GM12873 (cell line): ENCODE data around the gene ARMH4.

Experiments
- TF ChIP-seq, protein P1 (sequence below): IDR thresholded peaks from 2 replicates; pipeline ENCODE4 v1.5.1; 2012; ENCODE audit warnings: low read depth, mild to moderate bottlenecking, moderate library complexity, low read length, control low read depth; ENCODE audit not compliant: insufficient read depth; ENCODE audit errors: missing control alignments

The ARMH4 gene

DNA sequence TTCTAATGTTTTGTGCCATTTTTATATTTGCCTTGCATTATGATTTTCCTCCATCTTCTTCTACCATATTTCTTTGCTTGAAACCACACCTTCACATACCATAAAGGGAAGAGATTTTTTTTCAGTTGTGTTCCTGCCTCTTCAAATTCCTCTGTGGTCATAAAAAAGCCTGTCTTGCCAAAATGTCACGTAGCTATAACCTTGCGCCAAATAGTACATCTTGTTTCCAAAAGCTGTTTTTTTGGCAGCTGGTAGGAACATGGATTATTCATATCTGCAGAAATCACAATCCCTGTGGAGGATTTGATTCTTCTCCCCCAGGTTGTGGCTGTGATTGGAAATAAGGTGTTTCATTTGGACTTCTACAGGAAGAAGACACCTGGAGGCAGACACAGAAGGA is 152.5 kb downstream of the ARMH4 start:
- TF ChIP-seq, protein P1, sequence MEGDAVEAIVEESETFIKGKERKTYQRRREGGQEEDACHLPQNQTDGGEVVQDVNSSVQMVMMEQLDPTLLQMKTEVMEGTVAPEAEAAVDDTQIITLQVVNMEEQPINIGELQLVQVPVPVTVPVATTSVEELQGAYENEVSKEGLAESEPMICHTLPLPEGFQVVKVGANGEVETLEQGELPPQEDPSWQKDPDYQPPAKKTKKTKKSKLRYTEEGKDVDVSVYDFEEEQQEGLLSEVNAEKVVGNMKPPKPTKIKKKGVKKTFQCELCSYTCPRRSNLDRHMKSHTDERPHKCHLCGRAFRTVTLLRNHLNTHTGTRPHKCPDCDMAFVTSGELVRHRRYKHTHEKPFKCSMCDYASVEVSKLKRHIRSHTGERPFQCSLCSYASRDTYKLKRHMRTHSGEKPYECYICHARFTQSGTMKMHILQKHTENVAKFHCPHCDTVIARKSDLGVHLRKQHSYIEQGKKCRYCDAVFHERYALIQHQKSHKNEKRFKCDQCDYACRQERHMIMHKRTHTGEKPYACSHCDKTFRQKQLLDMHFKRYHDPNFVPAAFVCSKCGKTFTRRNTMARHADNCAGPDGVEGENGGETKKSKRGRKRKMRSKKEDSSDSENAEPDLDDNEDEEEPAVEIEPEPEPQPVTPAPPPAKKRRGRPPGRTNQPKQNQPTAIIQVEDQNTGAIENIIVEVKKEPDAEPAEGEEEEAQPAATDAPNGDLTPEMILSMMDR: no peak

DNA sequence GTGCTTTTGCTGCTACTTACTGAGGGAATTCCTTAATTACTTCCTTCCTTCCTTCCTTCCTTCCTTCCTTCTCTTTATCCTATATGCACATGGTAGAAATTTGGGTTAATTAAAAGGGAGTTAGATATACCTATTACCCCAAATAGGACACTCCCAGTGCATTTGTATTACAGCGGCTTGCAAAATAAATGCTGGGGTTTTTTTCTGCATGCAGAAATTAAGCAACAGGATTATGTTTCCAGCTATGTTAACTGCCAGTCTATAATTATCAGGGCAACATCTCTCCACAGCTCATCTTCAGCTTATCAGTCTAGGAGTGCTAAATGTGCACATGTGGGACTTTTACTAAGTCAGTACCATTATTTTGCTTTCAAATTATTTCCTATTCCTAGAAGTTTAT is 153.2 kb downstream of the ARMH4 start:
- TF ChIP-seq, protein P1: no peak

DNA sequence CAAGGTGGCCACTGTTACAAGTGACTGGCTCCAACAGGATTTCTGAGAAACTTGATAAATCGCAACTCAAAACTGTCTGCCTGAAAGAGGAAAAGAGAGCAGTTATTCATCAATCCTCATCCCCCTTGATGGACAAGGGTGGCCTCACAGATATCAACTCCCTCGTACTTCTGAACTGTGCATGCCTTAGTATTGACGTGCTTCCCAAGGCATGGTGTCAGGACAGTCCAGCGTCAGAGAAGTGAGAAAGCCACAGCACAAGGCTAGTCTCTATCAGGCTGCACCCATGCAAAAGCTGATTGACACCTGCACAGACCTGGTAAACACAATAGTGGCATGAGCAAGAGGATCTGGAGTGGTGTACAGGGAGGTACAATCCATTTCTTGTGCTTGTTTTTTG is 160.7 kb downstream of the ARMH4 start:
- TF ChIP-seq, protein P1: no peak

DNA sequence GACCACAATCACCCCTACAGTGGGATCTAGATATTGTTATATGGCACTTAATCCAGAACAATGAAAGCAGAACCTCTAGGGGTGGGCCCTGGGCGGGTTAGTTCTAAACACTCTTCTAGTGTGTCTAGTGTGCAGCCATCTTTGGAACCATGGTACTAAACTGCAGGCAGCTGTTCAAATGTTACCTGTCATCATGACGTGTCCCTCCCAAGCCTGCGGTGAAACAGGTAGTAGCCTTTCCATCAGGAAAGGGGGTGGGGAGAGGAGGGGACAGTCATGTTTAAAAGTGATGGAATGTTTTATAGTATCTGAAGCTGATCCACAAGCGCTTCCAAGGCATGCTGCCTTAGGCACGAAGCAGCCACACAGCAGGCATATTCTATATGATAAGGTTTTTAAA is 163.6 kb downstream of the ARMH4 start:
- TF ChIP-seq, protein P1: no peak

DNA sequence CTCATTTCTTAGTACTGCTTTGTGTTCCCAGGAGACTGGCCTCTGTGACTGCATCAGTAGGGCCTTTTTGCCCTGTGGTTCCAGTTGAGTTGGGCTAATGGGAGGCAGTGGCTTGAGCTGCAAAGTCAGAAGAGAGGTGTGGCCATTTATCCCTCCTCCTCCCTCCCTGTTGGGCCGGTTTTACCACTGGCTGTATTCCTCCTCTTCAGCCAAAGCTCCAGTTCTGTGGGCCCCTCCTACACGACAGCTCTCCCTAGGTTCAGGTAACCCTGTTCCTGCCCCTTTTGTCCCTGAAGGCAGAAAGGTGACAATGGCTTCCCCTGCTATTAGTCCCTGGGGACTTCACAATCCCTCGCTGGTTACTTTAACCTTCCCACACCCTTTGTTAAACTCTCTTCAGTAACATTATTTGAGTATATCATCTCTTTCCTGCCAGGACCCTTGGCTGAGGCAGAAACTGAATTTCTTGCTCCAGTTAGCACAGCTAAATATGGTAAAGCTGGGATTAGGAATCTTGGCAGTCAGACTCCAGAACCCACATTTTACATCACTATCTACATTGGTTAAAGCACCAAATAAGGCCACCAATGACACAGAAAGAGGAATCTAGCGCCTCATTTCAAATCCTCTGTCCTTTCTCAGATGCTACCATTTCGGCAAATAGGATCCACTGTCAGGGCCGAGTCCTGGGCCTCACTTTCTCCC is 164.3 kb downstream of the ARMH4 start:
- TF ChIP-seq, protein P1: no peak

DNA sequence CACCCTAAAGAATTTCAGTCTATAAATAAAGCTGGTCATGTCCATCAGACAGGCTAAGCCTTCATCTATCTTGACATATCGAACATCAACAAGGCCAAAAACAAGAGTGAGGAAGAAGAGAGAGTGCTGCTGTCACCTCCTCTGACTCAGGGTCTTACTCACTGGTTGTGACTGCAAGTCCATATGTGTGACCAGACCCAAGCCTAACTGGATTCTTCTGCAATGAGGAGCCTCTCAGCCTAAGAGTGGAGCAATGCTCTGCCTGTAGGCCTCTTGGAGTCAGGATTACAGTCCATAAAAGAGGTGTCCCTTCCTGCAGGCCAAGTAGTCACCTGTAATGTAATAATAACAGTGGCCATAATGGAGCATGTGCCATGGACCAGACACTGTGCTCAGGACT is 165.0 kb downstream of the ARMH4 start:
- TF ChIP-seq, protein P1: no peak

DNA sequence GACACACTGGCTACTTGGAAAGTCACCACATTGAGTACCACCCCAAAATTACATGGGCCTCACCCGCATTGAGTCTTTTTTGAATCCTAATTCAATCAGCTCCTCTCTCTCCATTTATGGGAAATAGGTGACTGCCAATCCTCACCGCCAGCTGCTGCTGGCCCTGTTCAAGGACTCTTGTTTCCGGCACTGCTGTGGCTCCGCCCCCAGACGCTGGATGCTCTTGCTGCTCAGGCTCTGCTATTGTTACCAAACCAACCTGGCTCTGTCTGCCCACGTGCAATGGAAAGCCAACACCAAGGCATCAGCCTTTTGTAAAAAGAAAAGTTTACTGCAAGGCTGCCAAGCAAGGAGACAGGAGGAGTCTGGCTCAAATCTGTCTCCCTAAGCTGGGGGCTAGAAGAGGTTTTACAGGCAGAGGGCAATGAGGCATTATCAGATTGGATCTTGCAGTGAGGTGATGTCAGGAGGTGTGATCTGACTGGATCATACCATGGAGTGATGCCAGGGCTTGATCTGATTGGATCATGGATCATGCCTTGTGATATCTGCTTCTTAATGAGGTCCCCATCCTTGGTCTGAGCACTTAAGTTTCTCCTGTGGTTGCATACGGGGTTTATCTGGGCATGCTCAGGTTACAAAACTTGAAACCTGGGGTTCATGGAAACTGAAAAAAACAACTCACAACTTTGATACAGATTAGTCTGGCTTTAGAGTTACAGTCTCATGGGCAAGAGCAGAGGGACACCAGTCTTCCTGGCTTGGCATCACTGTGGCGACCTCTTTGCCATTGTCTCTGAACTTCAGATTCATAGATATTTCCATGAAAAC is 169.0 kb downstream of the ARMH4 start:
- TF ChIP-seq, protein P1: no peak
